HL-60 (cell line): ENCODE measurements around the gene OR10A6.

Source experiments
- DNase-seq, 2 experiments: peaks; one replicate each; pipeline ENCODE4 v3.0.0-alpha.2; 2010 to 2020; ENCODE audit warnings: low read depth in 1 of 2, low spot score in 1 of 2
- H3K27ac ChIP-seq: fragments of 250-450 bp; sonication (Bioruptor Pico); replicated peaks from 2 replicates; pipeline ENCODE4 v1.5.1; 2020; ENCODE audit warnings: mild to moderate bottlenecking, moderate library complexity
- H3K27me3 ChIP-seq: fragments of 250-450 bp; sonication (Bioruptor Pico); 2 replicates; pipeline ENCODE4 v1.5.1; 2021; ENCODE audit warnings: mild to moderate bottlenecking, moderate library complexity; ENCODE audit not compliant: insufficient read depth, poor library complexity, severe bottlenecking
- H3K4me3 ChIP-seq: replicated peaks from 2 replicates; pipeline ENCODE4 v1.5.1; 2011; ENCODE audit warnings: mild to moderate bottlenecking, control low read depth, low read length; ENCODE audit not compliant: insufficient read depth
- GABPA ChIP-seq: IDR thresholded peaks from 2 replicates; pipeline ENCODE4 v1.6.1; 2012; ENCODE audit warnings: low read depth
- POLR2AphosphoS5 ChIP-seq: IDR thresholded peaks from 2 replicates; pipeline ENCODE4 v1.6.1; 2012; ENCODE audit warnings: low read depth
- REST ChIP-seq: IDR thresholded peaks from 2 replicates; pipeline ENCODE4 v1.6.1; 2012; ENCODE audit warnings: low read depth; ENCODE audit not compliant: insufficient replicate concordance
- SPI1 ChIP-seq: IDR thresholded peaks from 2 replicates; pipeline ENCODE4 v1.6.1; 2012; ENCODE audit warnings: low read depth, mild to moderate bottlenecking, borderline replicate concordance
- long read RNA-seq: library from polyadenylated mRNA; unstranded; transcript quantifications from one replicate; pipeline ENCODE4 v2.0.0, GENCODE V29; 2020
- TF ChIP-seq, protein P1 (sequence below): IDR thresholded peaks from one replicate; pipeline ENCODE4 v1.5.1; 2011; ENCODE audit warnings: low read length, control low read depth, inconsistent platforms; ENCODE audit not compliant: insufficient read depth

Gene OR10A6, protein sequence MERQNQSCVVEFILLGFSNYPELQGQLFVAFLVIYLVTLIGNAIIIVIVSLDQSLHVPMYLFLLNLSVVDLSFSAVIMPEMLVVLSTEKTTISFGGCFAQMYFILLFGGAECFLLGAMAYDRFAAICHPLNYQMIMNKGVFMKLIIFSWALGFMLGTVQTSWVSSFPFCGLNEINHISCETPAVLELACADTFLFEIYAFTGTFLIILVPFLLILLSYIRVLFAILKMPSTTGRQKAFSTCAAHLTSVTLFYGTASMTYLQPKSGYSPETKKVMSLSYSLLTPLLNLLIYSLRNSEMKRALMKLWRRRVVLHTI
- long read RNA-seq: 0 reads

DNA sequence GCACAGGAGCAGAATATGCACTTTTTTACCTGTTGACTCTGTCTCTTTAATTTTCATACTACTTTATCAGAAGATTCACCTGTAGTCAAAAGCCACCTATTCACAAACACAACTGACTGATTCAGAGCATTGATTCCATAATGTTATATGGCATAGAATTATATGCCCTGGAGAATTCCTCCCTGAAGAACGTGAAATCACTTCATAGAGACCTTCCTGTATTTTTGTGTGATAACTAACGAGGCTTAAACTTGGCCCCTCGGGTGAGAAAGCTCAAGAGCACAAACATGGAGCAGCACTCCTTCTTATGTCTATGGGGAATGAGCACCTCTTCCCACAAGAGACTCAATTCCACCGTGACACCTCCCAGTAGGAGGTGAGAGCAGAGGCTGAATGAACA is at the start of gene OR10A6:
OR10A6 (minus strand) TSS at position 101 of the 400 bp plus-strand sequence. CDS start 2,606 bp downstream, outside the sequence.
- DNase-seq: no peak
- TF ChIP-seq, protein P1, sequence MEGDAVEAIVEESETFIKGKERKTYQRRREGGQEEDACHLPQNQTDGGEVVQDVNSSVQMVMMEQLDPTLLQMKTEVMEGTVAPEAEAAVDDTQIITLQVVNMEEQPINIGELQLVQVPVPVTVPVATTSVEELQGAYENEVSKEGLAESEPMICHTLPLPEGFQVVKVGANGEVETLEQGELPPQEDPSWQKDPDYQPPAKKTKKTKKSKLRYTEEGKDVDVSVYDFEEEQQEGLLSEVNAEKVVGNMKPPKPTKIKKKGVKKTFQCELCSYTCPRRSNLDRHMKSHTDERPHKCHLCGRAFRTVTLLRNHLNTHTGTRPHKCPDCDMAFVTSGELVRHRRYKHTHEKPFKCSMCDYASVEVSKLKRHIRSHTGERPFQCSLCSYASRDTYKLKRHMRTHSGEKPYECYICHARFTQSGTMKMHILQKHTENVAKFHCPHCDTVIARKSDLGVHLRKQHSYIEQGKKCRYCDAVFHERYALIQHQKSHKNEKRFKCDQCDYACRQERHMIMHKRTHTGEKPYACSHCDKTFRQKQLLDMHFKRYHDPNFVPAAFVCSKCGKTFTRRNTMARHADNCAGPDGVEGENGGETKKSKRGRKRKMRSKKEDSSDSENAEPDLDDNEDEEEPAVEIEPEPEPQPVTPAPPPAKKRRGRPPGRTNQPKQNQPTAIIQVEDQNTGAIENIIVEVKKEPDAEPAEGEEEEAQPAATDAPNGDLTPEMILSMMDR: no peak
- no peak for TF ChIP-seq REST
- TF ChIP-seq SPI1: no peak
- no peak for TF ChIP-seq GABPA
- no peak for TF ChIP-seq POLR2AphosphoS5
- Histone ChIP-seq H3K4me3 (no peak within 1 kb of the TSS), H3K27me3 (no peaks in the 10 kb centered on the region), H3K27ac (no peak within 1 kb of the TSS)

- TF ChIP-seq POLR2AphosphoS5 (no peak), SPI1 (no peak), GABPA (no peak), REST (no peak)
- TF ChIP-seq, protein P1: no peak
- Histone ChIP-seq H3K27ac (no peak overlapping the region), H3K4me3 (no peak overlapping the region), H3K27me3 (no peaks in the 10 kb centered on the region)
- DNase-seq: peak; percentile 10 to 43
Measured at GRCh38 chr11:7977232-7977917, 46.3 kb upstream of the OR10A6 start.

DNA sequence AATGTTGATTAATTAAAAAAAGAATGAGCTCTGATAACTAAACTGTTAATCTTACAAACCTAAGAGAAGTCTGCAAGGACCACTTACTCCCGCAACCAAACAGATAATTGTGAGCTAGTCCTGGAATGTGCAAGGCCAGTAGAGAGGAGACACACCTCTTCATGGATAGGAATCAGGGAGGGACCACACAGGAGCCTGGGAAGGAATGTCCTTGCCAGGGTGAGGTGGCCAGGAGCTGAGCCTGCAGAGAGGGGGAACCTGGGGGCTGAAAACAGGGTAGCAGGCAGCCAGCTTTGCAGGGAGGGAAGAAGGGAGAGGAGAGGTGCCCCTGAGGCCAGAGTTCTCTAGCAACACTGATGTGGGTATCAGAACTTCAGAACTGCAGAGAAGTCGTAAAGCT is 43.6 kb upstream of the OR10A6 start:
- DNase-seq: no peak
- TF ChIP-seq, protein P1: no peak
- TF ChIP-seq REST: no peak
- TF ChIP-seq POLR2AphosphoS5: no peak
- no peak for TF ChIP-seq SPI1
- TF ChIP-seq GABPA: no peak
- H3K27ac ChIP-seq: no peak overlapping the region
- H3K4me3 ChIP-seq: no peak overlapping the region
- no peaks in the 10 kb centered on the region for H3K27me3 ChIP-seq
